ENCODE measurements around the gene DOC2B. TPM values are rescaled to one million over a fixed set of nuclear protein-coding genes. Genes with fewer than 3 reads are reported as not detected.
A peak's percentile ranks its signal among the peaks of the same experiment; 100 is the strongest.
"Not testable (repeated sequence)": the region's sequence is repeated elsewhere in the genome, so short reads cannot be mapped to it uniquely, and the experiment has no call there.

Gene DOC2B
- total RNA-seq, 2 donors from 2014 or later, result 2.0 to 2.2 TPM

DNA sequence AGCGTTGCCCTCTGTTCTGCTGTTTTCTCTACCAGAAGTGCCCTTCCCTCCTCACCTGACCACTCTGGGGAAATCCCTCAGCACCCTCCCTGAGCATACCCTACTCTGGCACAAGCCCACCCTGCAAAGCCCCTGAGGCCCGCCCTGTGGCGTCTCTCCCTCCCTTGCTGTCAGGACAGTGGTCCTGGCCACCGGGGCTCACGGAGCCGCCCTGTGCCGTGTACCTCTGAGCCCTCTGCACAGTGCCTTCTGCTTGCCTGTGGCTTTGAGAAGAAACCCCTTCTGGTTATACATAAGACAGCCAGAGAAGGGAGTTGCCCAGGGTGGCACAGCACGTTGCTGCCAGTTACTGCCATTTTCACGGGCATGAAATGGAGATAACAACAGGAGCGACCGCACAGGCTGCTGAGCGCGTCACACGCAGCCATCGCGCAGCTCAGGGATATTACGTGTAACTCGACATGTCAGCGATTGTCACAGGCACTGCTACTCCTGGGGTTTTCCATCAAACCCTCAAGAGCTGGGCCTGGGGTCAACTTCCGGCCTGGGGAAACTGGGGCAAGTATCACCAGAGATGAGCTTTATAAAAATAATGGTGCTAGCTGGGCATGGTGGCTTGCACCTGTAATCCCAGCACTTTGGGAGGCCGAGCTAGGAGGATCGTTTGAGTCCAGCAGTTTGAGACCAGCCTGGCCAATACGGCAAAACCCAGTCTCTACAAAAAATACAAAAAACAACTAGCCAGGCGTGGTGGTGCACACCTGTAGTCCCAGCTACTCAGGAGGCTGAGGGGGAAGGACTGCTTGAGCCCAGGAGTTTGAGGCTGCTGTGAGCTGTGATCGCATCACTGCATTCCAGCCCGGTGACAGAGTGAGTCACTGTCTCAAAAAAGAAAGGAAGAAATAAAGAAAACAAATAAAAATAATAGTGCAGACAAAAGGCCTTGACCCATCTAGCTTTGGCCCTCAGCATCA, 29.3 kb downstream of the DOC2B start:
- ATAC-seq (no peak), DNase-seq (peak in 1 of 2 donors; percentile 10)
- intact Hi-C loops (cut with DNase I, micrococcal nuclease), result no loop called here

DNA sequence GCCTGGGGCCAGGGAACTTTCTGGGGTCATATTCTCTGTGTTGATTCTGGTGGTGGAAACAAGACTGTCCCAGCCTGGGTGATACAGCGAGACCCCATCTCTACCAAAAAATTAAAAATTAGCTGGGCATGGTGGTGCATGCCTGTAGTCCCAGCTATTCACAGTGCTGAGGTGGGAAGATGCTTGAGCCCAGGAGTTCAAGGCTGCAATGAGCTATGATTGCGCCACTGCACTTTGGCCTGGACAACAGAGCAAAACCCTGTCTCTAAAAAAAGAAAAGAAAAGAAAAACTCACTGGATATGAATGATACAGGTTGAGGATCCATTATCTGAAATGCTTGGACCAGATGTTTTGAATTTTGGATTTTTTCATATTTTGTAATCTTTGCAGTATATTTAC, 30.4 kb downstream of the DOC2B start:
- intact Hi-C loops (cut with DNase I, micrococcal nuclease), result no loop called here
- ATAC-seq (no peak), DNase-seq (peak in 1 of 2 donors; percentile 4)

DNA sequence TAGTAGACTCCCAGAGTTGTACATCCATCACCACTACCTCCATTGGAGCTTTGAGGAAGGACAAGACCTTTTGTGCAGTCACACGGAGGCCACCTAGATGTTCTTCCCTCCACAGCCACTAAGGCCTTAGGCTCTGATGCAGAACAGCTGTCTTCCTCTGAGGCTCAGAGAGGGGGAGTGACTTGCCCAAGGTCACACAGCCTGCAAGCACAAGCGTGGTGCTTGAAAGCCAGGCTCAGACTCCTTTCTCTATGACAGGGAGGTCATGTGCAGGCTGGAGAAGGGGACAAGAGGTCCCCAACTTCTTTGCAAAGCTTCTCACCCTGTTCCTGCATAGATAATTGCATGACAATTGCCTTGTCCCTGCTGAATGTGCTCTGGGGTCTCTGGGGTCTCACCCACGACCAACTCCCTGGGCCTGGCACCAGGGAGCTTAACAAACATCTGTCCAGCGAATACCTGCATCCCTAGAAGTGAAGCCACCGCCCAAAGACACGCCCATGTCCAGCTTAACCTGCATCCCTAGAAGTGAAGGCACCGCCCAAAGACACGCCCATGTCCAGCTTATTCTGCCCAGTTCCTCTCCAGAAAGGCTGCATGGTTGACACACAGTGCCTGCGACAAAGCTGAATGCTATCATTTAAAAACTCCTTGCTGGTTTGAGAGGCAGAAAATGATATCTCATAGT, 31.4 kb downstream of the DOC2B start:
- intact Hi-C loops (cut with DNase I, micrococcal nuclease), result no loop called here

DNA sequence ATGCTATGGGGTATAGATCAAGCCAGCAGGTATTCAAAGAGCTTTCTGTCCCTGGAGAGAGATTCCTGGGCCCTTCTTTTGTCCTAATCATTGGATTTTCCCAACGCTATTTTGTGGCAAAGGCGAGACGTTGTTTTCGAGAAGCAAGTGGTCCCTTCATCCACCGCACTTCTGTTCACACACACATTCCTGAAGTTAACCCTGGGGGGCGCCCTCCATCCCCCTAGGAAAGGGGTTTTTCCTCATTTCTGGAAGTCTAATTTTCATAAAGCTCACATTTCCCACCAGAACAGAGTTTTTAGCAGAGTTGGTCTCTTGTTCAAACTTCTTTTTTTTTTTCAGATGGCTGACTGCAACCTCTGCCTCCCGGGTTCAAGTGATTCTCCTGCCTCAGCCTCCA, 32.2 kb downstream of the DOC2B start:
- DNase-seq (no peak), ATAC-seq (no peak)
- intact Hi-C loops (cut with DNase I, micrococcal nuclease), result no loop called here

More for the DNA sequence above, 31.4 kb downstream of the DOC2B start:
- DNase-seq (peak in 1 of 2 donors; percentile 18), ATAC-seq (no peak)

DNA sequence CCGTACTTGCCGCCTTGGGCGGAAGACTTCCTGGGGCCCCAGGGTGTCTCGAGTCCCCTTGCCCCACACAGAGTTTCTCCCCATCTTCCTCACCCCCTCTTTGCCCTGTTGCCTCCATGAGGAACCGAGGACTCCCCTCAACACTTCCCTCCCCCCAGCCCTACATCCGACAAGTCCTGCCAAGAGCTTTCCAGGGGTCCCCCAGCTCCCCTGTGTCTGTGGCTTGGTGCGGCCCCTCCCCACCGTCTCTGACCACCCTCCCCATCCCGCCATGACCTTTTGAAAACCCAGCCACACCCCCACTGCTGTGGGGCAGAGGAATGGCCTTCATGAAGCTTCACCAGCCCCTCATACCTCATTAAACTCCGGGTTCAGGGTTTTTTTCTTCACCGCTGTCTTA, 32.7 kb downstream of the DOC2B start:
- DNase-seq (peak in 1 of 2 donors; percentile 10), ATAC-seq (no peak)
- intact Hi-C loops (cut with DNase I, micrococcal nuclease), result no loop called here

DNA sequence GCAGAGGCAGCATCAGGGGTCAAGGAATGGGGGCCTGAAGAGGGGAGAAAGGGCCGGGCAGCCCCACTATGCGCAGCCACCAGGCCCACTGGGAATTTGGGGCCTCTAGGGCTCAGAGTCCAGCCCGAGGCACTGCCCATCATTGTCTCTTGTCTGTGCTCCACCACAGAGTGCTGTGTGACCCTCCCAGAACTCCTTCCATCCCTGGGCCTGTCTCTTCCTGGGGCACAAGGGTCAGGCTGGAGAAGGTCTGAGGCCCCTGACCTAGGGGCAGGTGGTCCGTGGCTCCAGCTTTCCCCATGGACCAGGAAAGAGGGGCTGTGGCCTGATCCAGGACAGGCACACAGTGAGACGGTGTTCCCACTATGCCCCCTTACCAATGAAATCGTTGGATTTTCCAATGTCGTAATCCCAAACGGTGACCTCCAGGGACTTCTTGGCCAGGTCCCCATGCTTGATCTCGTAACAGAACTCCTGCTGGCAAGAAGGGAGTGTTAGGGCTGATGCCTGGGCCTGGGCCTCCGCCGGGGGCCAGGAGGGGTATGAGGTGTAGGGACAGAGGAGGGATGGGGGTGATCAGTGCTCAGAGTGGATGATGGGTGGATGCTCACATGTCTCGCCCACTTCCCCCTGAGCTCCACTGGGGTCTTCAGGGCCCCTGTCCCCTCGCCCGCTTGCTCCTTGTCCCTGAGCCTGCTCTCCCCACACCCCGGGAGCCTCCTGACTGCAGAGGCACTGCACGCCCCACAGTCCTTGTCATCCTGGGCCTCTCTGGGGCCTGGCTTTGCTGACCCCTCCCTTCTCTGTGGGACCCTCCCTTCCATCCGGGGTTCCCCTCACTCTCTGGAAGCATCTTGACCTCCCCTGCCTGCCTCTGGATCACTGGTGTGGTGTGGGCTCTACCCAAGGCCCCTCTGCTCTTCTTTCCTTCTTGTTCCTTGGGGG, 33.4 kb downstream of the DOC2B start:
- DNase-seq (peak in 1 of 2 donors; percentile 18), ATAC-seq (no peak)
- intact Hi-C loops (cut with DNase I, micrococcal nuclease), result no loop called here

DNA sequence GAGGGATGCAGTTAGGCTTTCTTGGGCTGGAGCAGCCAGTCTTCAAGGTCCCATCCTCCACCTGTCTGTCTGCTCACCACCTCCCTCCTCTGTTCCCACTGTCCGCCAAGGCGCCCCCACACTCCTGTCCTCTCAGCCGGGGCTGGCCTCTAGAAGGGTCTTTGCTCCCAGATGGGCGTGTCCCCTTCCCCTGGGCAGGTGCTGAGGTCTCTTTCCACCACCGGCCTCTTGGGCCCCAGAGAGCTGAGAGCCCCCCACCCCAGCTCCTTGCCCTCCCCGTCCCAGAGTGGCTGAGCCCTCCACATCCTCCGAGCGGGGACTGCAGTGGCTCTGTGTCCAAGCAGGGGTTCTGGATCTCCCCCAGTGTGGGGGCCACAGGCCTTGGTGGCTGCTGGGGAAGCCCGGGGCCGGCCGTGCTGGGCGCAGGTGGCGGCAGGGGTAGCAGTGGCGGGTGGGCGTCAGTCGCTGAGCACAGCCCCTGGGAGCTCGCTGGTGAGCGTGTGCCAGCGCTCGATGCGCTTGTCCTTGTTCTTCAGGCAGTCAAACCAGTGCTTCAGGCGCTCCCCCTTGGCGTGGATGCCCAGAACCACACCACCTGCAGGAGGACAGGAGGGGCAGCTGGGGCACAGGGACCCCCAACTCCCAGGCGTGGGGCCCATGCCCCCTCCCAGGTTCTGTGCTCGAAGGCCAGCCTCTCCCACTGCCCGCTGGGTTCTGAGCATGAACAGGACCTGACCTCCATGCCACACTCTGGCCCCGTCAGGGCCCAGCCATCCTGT, 34.3 kb downstream of the DOC2B start:
- peak in 1 of 2 donors; percentile 22 for DNase-seq
- intact Hi-C loops (cut with DNase I, micrococcal nuclease), result no loop called here
- no peak for ATAC-seq

DNA sequence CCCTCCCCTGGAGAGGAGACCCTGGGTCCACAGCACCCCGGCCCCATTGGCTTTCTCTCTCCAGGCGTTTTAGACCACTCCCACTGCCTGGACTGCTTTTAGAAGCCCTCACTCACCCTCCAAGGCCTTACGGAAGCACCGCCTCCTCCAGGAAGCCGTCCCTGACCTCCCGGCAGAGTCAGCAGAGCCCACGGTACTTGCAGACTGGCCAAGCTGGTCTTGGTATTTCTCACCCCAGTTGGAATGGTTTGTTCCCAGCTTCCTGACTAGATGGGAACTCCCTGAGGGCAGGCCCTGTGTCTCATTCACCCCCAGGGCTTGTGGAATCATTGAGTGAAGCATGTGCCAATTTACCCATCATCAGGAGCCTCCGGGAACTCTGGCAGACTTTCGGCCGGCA, 34.9 kb downstream of the DOC2B start:
- peak in 1 of 2 donors; percentile 5 for DNase-seq
- intact Hi-C loops (cut with DNase I, micrococcal nuclease), result no loop called here
- no peak for ATAC-seq

DNA sequence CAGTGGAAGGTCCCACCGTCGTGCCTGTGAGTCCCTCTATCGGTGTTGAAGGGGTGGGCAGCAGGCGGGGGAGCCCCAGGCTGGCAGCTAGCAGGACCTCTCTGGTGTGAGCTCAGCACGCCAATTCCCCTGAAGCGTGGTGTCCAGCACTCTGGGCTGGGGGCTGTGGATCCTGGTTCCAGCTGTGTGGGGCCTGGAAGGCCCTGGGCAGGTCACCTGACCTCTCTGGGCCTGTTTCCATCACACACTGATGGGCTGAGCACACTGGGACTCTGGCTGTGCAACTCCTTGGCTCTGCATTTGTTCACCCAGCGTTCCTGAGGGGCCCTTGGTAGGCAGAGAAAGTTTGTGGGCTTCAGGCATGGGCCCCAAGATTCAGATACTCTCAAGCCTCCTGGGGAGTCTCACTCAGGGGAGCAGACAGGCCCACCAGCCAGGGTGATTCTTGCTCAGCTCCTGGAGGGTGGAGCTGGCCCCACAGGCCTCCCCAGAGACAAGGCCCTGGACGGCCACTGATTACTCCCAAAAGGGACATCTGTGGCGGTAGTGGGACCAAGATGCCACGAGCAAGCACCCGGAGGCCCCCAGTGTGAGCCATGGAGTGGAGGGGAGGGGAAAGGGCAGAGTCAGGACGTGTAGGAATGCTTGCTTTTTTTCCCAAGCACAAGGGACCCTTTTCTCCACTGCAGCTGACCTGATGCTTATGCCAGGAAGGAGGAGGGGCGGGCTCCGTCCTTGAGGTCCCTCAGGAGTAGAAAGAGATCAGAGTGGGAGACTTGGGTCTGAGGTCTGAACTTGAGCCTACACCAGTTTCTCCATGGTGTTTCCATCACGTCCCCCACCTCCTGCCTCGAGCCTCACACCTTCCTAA, 35.5 kb downstream of the DOC2B start:
- ATAC-seq (no peak), DNase-seq (peak in 1 of 2 donors; percentile 15)
- intact Hi-C loops (cut with DNase I, micrococcal nuclease), result no loop called here

DNA sequence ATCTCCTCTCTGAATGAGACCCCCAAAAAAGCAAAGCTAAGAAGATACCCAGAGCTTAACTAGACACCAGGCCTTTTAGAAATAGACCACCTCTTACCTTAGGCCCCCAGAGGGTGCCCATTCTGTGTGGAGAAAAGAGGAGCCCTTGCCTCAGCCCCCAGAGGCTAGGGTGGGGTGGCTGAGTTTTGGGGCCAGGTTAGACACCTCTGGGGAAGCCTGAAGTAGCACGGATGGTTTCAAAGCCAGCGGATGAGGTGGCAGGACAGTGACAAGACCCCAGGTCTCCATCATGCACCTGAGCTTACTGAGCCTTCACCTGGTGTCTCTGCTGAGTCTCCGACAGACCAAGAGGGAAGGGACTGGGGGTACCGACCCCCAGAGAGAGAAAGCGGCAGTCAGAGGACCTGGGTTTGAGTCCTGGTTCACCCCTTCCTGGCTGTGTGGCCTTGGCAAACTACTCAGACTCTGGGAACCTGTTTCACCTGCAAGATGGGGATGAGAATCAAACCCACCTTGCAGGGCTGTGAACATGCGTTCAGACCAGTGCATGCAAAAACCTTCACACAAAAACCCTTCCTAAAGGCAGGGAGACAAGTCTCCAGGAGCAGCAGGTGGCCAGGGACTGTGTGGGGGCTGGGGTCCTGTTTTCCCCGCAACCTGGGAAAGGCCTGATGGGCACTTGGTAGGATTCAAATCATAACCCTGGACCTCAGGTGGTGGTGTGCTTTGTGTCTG, 36.3 kb downstream of the DOC2B start:
- intact Hi-C loops (cut with DNase I, micrococcal nuclease), result no loop called here
- DNase-seq (peak in 1 of 2 donors; percentile 21), ATAC-seq (no peak)

DNA sequence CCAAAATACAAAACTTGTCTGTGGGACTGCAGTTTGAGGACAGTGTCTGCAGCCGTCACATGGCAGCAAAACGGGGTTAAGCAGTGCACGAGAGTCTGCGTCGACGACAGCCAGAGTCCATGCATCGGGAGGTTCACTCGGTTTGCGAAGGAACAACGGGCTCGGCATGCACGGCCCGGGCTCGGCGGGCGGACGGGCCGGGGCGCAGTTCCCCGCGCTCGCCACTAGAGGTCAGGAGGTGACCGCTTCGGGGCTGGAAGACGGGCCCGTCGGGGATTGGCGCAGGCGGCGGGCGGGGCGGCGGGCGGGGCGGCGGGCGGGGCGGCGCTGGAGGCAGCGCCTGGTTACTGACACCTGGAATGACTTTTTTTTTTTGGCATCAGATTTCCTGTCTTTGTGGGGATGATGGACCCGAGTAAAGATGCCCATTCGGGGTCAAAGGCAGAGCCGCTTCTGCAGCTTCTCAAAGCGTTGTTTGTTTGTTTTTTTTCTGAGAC, 37.6 kb downstream of the DOC2B start:
- intact Hi-C loops (cut with DNase I, micrococcal nuclease), result no loop called here
- peak; percentile 96 for ATAC-seq

DNA sequence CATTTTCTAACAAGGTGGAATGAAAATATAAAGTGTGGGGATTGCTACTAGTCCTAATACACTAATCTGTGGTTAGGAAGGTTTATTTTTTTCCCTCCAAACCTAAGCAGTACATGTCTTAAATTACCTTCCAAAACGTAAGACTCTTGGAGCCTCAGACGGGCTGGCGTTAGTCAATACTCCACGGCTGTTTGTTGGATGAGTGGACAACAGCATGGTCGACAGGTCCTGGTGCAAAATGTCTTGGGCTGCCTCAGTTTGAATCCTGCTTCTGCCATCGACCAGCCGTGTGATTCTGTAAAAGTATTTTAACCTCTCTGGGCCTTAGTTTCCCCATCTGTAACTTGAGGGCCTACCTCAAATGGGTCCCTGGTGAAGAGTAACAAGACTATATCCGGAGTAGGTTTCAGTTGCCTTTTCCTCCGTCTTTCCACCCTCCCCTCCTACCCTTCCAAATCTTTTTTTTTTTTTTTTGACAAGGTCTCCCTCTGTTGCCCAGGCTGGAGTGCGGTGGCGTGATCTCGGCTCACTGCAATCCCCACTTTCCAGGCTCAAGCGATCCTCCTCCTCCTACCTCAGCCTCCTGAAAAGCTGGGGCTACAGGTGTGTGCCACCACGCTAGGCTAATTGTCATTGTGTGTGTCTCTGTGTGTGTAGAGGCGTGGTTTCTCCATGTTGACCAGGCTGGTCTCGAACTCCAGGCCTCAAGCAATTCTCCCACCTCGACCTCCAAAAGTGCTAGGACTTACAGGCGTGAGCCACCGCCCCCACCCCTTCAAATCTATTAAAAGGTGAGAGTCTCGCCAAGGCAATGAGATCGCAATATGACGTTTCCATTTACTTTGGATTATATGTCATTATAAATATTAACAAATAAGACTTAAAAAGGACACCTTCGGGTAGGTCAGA, 38.3 kb downstream of the DOC2B start:
- peak in 1 of 2 donors; percentile 14 for DNase-seq
- intact Hi-C loops (cut with DNase I, micrococcal nuclease), result no loop called here

More for the DNA sequence above, 37.6 kb downstream of the DOC2B start:
- peak; percentile 64 to 85 for DNase-seq

DNA sequence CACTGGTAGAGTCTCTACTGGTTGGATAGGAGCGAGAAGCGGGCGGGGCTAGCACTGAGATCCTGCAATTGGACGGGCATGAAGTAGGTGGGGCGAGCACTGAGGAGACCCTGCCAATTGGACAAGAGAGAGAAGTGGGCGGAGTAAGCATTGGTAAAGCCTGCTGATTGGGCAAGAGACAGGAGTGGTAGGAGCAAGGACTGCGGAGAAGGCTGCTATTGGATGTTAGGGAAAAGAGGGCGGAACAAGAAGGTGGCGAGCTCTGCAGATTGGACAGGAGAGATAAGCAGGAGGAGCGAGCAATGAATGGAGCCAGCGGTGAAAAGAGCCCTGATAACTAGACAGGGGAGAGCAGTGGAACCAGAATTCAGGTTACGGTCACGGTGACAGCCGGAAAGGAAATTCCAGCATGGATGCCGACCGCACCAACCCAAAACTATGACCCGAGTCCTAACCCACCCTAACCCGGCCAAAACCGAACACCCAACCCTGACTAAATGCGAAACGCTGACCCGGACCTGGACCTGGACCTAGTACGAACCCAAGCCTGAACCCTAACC, 39.3 kb downstream of the DOC2B start:
- ATAC-seq, result no peak
- DNase-seq, result peak in 1 of 2 donors; percentile 19

More for the DNA sequence above, 38.3 kb downstream of the DOC2B start:
- ATAC-seq, result no peak

DNA sequence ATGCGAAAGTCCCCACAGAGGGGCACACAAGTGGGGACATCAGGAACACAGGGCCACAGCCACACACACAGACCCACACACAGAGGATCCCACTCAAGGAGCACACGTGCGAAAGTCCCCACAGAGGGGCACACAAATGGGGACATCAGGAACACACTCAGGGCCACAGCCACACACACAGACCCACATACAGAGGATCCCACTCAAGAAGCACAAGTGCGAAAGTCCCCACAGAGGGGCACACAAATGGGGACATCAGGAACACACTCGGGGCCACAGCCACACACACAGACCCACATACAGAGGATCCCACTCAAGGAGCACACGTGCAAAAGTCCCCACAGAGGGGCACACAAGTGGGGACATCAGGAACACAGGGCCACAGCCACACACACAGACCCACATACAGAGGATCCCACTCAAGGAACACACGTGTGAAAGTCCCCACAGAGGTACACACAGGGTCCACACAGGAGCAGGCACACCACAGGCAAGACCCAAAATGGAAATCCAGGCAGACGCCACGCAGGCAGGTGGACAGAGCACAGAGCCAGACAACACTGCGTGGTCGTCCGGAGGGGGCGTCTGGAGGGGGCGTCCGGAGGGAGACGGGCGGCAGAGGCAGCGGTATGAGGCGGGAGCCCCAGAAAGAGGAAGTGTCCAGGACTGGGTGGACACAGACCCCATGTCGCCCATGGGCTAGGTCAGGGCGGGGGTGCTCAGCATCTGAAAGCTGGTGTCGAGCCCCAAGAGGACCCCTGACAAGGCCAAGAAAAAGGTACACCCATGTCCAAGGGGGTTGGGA, 41.8 kb downstream of the DOC2B start:
- DNase-seq; ATAC-seq; intact Hi-C loops (cut with DNase I, micrococcal nuclease): not testable (repeated sequence)

More for the DNA sequence above, 39.3 kb downstream of the DOC2B start:
- intact Hi-C loops (cut with DNase I, micrococcal nuclease), result no loop called here
